ENCODE data around the gene HTRA3. TPM values are rescaled to one million over a fixed set of nuclear protein-coding genes. Genes with fewer than 3 reads are reported as not detected.

Gene HTRA3
- total RNA-seq, 4 donors from 2014 or later: 3.3 to 22.5 (median 10.3) TPM

GRCh38 chr4:8316911-8317351 lies 47.4 kb downstream of the HTRA3 start:
- Histone ChIP-seq H3K4me1 (peaks cover 22% of the 10 kb centered on the region), H3K36me3 (no peaks in the 10 kb centered on the region), H3K27ac (no peak overlapping the region), H3K9me3 (no peaks in the 10 kb centered on the region), H3K27me3 (no peaks in the 10 kb centered on the region), H3K4me3 (no peak overlapping the region)
- DNase-seq (ENCODE audit: low spot score in 2 of 2): peak; percentile 57
- TF ChIP-seq EP300 (IDR thresholded peaks at IDR 0.05) (no peak), CTCF (IDR thresholded peaks at IDR 0.05) (no peak), POLR2A (IDR thresholded peaks at IDR 0.05) (no peak), POLR2AphosphoS5 (IDR thresholded peaks at IDR 0.05) (no peak)
- 94% methylated on average over 12 of the region's 15 CpGs for WGBS

GRCh38 chr4:8317474-8317873 lies 47.9 kb downstream of the HTRA3 start:
- WGBS: 93% methylated on average over 6 of the region's 6 CpGs
- Histone ChIP-seq H3K9me3 (no peaks in the 10 kb centered on the region), H3K27me3 (no peaks in the 10 kb centered on the region), H3K4me3 (no peak overlapping the region), H3K4me1 (peaks cover 22% of the 10 kb centered on the region), H3K27ac (no peak overlapping the region), H3K36me3 (no peaks in the 10 kb centered on the region)
- TF ChIP-seq POLR2A (IDR thresholded peaks at IDR 0.05): no peak
- TF ChIP-seq CTCF (IDR thresholded peaks at IDR 0.05): no peak
- no peak for TF ChIP-seq EP300 (IDR thresholded peaks at IDR 0.05)
- TF ChIP-seq POLR2AphosphoS5 (IDR thresholded peaks at IDR 0.05): no peak
- DNase-seq (ENCODE audit: low spot score in 2 of 2): no peak

- TF ChIP-seq POLR2A (IDR thresholded peaks at IDR 0.05) (no peak), CTCF (IDR thresholded peaks at IDR 0.05) (no peak), POLR2AphosphoS5 (IDR thresholded peaks at IDR 0.05) (no peak), EP300 (IDR thresholded peaks at IDR 0.05) (no peak)
- Histone ChIP-seq H3K9me3 (no peaks in the 10 kb centered on the region), H3K27ac (no peak overlapping the region), H3K4me1 (peaks cover 22% of the 10 kb centered on the region), H3K27me3 (no peaks in the 10 kb centered on the region), H3K4me3 (no peak overlapping the region), H3K36me3 (no peaks in the 10 kb centered on the region)
- 92% methylated on average over 7 of the region's 7 CpGs for WGBS
- DNase-seq (ENCODE audit: low spot score in 2 of 2): peak in 1 of 2 donors; percentile 58
These were observed 49.0 kb downstream of the HTRA3 start for GRCh38 chr4:8318509-8318908.

GRCh38 chr4:8319061-8319460 lies 49.5 kb downstream of the HTRA3 start:
- Histone ChIP-seq H3K4me3 (no peak overlapping the region), H3K4me1 (peaks cover 22% of the 10 kb centered on the region), H3K36me3 (no peaks in the 10 kb centered on the region), H3K27me3 (no peaks in the 10 kb centered on the region), H3K27ac (no peak overlapping the region), H3K9me3 (no peaks in the 10 kb centered on the region)
- peak in 1 of 2 donors; percentile 41 for DNase-seq (ENCODE audit: low spot score in 2 of 2)
- 93% methylated on average over 6 of the region's 6 CpGs for WGBS
- no peak for TF ChIP-seq CTCF (IDR thresholded peaks at IDR 0.05)
- no peak for TF ChIP-seq POLR2AphosphoS5 (IDR thresholded peaks at IDR 0.05)
- no peak for TF ChIP-seq POLR2A (IDR thresholded peaks at IDR 0.05)
- no peak for TF ChIP-seq EP300 (IDR thresholded peaks at IDR 0.05)

- Histone ChIP-seq H3K27ac (peak overlapping the region; percentile 54), H3K27me3 (no peaks in the 10 kb centered on the region), H3K4me3 (no peak overlapping the region), H3K36me3 (no peaks in the 10 kb centered on the region), H3K9me3 (no peaks in the 10 kb centered on the region), H3K4me1 (peaks cover 22% of the 10 kb centered on the region)
- WGBS: 43% methylated on average over 13 of the region's 13 CpGs
- TF ChIP-seq POLR2AphosphoS5 (IDR thresholded peaks at IDR 0.05) (no peak), POLR2A (IDR thresholded peaks at IDR 0.05) (no peak), EP300 (IDR thresholded peaks at IDR 0.05) (no peak), CTCF (IDR thresholded peaks at IDR 0.05) (no peak)
- DNase-seq (ENCODE audit: low spot score in 2 of 2): peak; percentile 38 to 67
These were observed 50.3 kb downstream of the HTRA3 start for GRCh38 chr4:8319731-8320385.

Measured in suprapubic skin (tissue), 4 donors.